HepG2 (cell line): ENCODE measurements around the gene LLGL1. TPM values are rescaled to one million over a fixed set of nuclear protein-coding genes. Genes with fewer than 3 reads are reported as not detected.

Source experiments
- EED ChIP-seq: sonication (generic); formaldehyde crosslinking; IDR thresholded peaks from 2 replicates; pipeline ENCODE4 v1.5.0; 2020; ENCODE audit warnings: mild to moderate bottlenecking, missing genetic modification reagents
- GPN1 ChIP-seq: sonication (generic); formaldehyde crosslinking; IDR thresholded peaks from 2 replicates; pipeline ENCODE4 v1.5.1; 2020; ENCODE audit warnings: missing genetic modification reagents, borderline replicate concordance
- GZF1 ChIP-seq: sonication (generic); formaldehyde crosslinking; IDR thresholded peaks from 2 replicates; pipeline ENCODE4 v1.5.1; 2020; ENCODE audit warnings: mild to moderate bottlenecking, missing genetic modification reagents
- HBP1 ChIP-seq: IDR thresholded peaks from 2 replicates; pipeline ENCODE4 v1.6.1; 2016; ENCODE audit warnings: low read depth, control low read depth
- PAX8 ChIP-seq: sonication (generic); formaldehyde crosslinking; IDR thresholded peaks from 2 replicates; pipeline ENCODE4 v1.8.0; 2022; ENCODE audit warnings: mild to moderate bottlenecking, missing genetic modification reagents, borderline replicate concordance
- RFXANK ChIP-seq: IDR thresholded peaks from 2 replicates; pipeline ENCODE4 v1.6.1; 2016
- SNAPC5 ChIP-seq: sonication (generic); formaldehyde crosslinking; IDR thresholded peaks from 2 replicates; pipeline ENCODE4 v1.8.1; 2023; ENCODE audit warnings: mild to moderate bottlenecking, missing genetic modification reagents, borderline replicate concordance
- THAP9 ChIP-seq: sonication (generic); formaldehyde crosslinking; IDR thresholded peaks from 2 replicates; pipeline ENCODE4; 2020; ENCODE audit warnings: missing genetic modification reagents, mild to moderate bottlenecking, borderline replicate concordance
- ZBTB26 ChIP-seq: IDR thresholded peaks from 2 replicates; pipeline ENCODE4 v1.6.1; 2016; ENCODE audit warnings: missing compliant biosample characterization, missing genetic modification reagents, borderline replicate concordance
- ZBTB44 ChIP-seq: sonication (generic); formaldehyde crosslinking; IDR thresholded peaks from 2 replicates; pipeline ENCODE4 v1.4.0; 2020; ENCODE audit warnings: missing genetic modification reagents
- ZFP41 ChIP-seq: sonication (generic); formaldehyde crosslinking; IDR thresholded peaks from 2 replicates; pipeline ENCODE4 v1.4.0; 2020; ENCODE audit warnings: mild to moderate bottlenecking, missing genetic modification reagents, borderline replicate concordance
- ZGPAT ChIP-seq: IDR thresholded peaks from 2 replicates; pipeline ENCODE4 v1.6.1; 2016; ENCODE audit warnings: mild to moderate bottlenecking
- ZMAT3 ChIP-seq: sonication (generic); formaldehyde crosslinking; conservative IDR thresholded peaks from 2 replicates; pipeline ENCODE4 v1.7.0; 2021; ENCODE audit warnings: missing genetic modification reagents
- ZNF503 ChIP-seq: sonication (generic); formaldehyde crosslinking; IDR thresholded peaks from 2 replicates; pipeline ENCODE4 v1.4.0; 2020; ENCODE audit warnings: missing genetic modification reagents
- ZNF569 ChIP-seq: sonication (generic); formaldehyde crosslinking; IDR thresholded peaks from 2 replicates; pipeline ENCODE4 v1.5.0; 2020; ENCODE audit warnings: mild to moderate bottlenecking, missing genetic modification reagents, moderate library complexity, borderline replicate concordance
- polyA plus RNA-seq, 8 experiments: library from polyadenylated mRNA; depleted of rRNA in 3 of 8; stranded (reverse) in 7 of 8; unstranded in 1 of 8; fragments of >200 nt; fragmentation: Illumina TruSeq in 4 of 8; extraction: Trizol in 4 of 8; gene quantifications; 2 replicates each; pipeline versions ENCODE4 v1.2.1 to v1.2.3, GENCODE V29; 2011 to 2016; ENCODE audit warnings: low read depth in 4 of 8, missing spikeins in 1 of 8, mixed read lengths in 1 of 8; ENCODE audit not compliant: insufficient read depth in 1 of 8
- total RNA-seq, 5 experiments: library from RNA; depleted of rRNA; stranded (reverse); fragments of >200 nt; fragmentation: Illumina TruSeq; extraction: Trizol; gene quantifications; 2 replicates each; pipeline ENCODE4 v1.2.3, GENCODE V29; 2016; ENCODE audit warnings: low read depth in 1 of 5

Gene LLGL1
- total and polyA plus RNA-seq, 2 of the 13 experiments (the other 11 are each of a cell fraction or from before 2014, with no cell fraction given) = 15.0 to 15.3 TPM

GRCh38 chr17:18183334-18184142 is 41.9 kb upstream of the LLGL1 start, which contains the start of gene ALKBH5 (continued):
- peak; percentile 47; the same call in 1 of the 2 replicates for TF ChIP-seq THAP9 (CRISPR knock-in tag)
- TF ChIP-seq HBP1 (CRISPR knock-in tag) = peak; percentile 87; the same call in 1 of the 2 replicates
- TF ChIP-seq EED (CRISPR knock-in tag) = no peak
- no peak for TF ChIP-seq ZNF569 (CRISPR knock-in tag)
- no peak for TF ChIP-seq ZFP41 (CRISPR knock-in tag)
- TF ChIP-seq RFXANK (CRISPR knock-in tag) = no peak
- TF ChIP-seq ZGPAT = peak; percentile 55; the same call in 1 of the 2 replicates
- TF ChIP-seq SNAPC5 = peak; percentile 33; the same call in 1 of the 2 replicates
- TF ChIP-seq GZF1 (CRISPR knock-in tag) = no peak
- TF ChIP-seq ZBTB26 (CRISPR knock-in tag) = no peak
- no peak for TF ChIP-seq GPN1
- TF ChIP-seq ZBTB44 = no peak
- 0 out of 2 replicates have a peak, but pooled peaks have one; percentile 58 for TF ChIP-seq ZMAT3 (CRISPR knock-in tag)
- TF ChIP-seq PAX8 = peak; percentile 68; the same call in 1 of the 2 replicates
- TF ChIP-seq ZNF503 (CRISPR knock-in tag) = peak; percentile 4
